BE2C (cell line): ENCODE measurements around the gene MAG.

Experiments
- DNase-seq: peaks from one replicate; pipeline ENCODE4 v3.0.0-alpha.2; 2020
- H3K27me3 ChIP-seq: fragments of 250-450 bp; sonication (Bioruptor Pico); 2 replicates; pipeline ENCODE4 v1.5.1; 2020; ENCODE audit warnings: mild to moderate bottlenecking
- H3K36me3 ChIP-seq: fragments of 250-450 bp; sonication (Bioruptor Pico); 2 replicates; pipeline ENCODE4 v1.5.1; 2020; ENCODE audit warnings: mild to moderate bottlenecking
- H3K4me1 ChIP-seq: fragments of 250-450 bp; sonication (Bioruptor Pico); 2 replicates; pipeline ENCODE4 v1.5.1; 2020
- H3K4me3 ChIP-seq: 2 replicates; pipeline ENCODE4 v1.5.1; 2011; ENCODE audit warnings: low read depth, low read length
- H3K9me3 ChIP-seq: fragments of 250-450 bp; sonication (Bioruptor Pico); 2 replicates; pipeline ENCODE4 v1.5.1; 2020
- CTCF ChIP-seq: IDR thresholded peaks from 2 replicates; pipeline ENCODE4 v1.5.1; 2012; ENCODE audit warnings: mild to moderate bottlenecking, low read depth, low read length

Gene MAG

GRCh38 chr19:35257113-35257461 is 34.9 kb upstream of the MAG start:
- no peak overlapping the region for H3K4me3 ChIP-seq
- H3K4me1 ChIP-seq = no peaks in the 10 kb centered on the region
- TF ChIP-seq CTCF = no peak
- no peak for DNase-seq
- H3K36me3 ChIP-seq = no peaks in the 10 kb centered on the region
- no peaks in the 10 kb centered on the region for H3K9me3 ChIP-seq
- H3K27me3 ChIP-seq = peaks cover 2% of the 10 kb centered on the region

- peaks cover 12% of the 10 kb centered on the region for H3K27me3 ChIP-seq
- no peaks in the 10 kb centered on the region for H3K4me1 ChIP-seq
- no peak for DNase-seq
- no peak for TF ChIP-seq CTCF
- H3K4me3 ChIP-seq = no peak overlapping the region
- H3K36me3 ChIP-seq = no peaks in the 10 kb centered on the region
- H3K9me3 ChIP-seq = no peaks in the 10 kb centered on the region
These were observed 31.2 kb upstream of the MAG start for GRCh38 chr19:35260694-35261304.

- no peak for DNase-seq
- no peaks in the 10 kb centered on the region for H3K4me1 ChIP-seq
- H3K36me3 ChIP-seq = no peaks in the 10 kb centered on the region
- H3K27me3 ChIP-seq = peaks cover 12% of the 10 kb centered on the region
- TF ChIP-seq CTCF = no peak
- no peak overlapping the region for H3K4me3 ChIP-seq
- no peaks in the 10 kb centered on the region for H3K9me3 ChIP-seq
These were observed 30.4 kb upstream of the MAG start for GRCh38 chr19:35261356-35262100.

GRCh38 chr19:35262101-35262761 is 29.7 kb upstream of the MAG start:
- Histone ChIP-seq H3K4me1 (no peaks in the 10 kb centered on the region), H3K36me3 (no peaks in the 10 kb centered on the region)
- no peak for DNase-seq

GRCh38 chr19:35264268-35265125 is 27.5 kb upstream of the MAG start:
- no peak for DNase-seq
- Histone ChIP-seq H3K9me3 (no peaks in the 10 kb centered on the region), H3K27me3 (peaks cover 12% of the 10 kb centered on the region), H3K4me3 (no peak overlapping the region), H3K4me1 (no peaks in the 10 kb centered on the region), H3K36me3 (no peaks in the 10 kb centered on the region)
- TF ChIP-seq CTCF = no peak

More at GRCh38 chr19:35262101-35262761, 29.7 kb upstream of the MAG start:
- H3K27me3 ChIP-seq = peaks cover 12% of the 10 kb centered on the region
- no peak overlapping the region for H3K4me3 ChIP-seq
- no peak for TF ChIP-seq CTCF
- H3K9me3 ChIP-seq = no peaks in the 10 kb centered on the region
